ENCODE results near the gene MB.
"Not testable (repeated sequence)": the region's sequence is repeated elsewhere in the genome, so short reads cannot be mapped to it uniquely, and the experiment has no call there.

The MB gene

DNA sequence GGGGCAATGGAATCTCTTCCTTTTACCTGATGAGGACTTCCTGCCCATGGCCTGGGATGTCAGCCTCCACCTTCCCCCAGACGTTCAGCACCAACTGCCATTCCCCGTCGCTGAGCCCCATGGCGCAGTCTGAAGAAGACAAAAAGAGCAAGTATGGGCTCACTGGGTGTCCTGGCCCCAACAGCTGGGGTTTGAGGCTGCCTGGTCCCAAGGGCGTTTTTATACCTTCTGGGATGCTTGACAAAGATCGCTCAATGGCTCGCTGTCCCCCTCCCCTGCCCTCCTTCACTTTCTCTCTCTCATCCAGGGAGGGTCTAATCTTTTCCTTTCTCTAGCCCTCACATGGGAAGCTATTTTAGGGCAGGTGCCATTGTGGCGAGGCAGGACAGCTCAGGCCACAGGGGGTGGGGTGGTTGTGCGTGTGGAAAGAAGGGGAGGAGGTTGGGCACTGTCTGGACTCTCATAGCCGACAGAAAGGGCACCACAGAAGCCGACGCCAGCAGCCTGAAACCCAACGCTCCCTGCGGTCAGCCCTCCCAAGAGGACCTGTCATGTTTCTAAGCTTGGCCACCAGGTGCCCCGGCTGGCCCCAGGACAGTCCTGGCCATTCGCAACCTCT is at the start of gene MB:
Gene MB, minus strand, starts transcription at position 193 of the 619 bp plus-strand sequence. Its CDS starts 72 bp downstream, at position 121.
- DNase-seq: no peak

DNA sequence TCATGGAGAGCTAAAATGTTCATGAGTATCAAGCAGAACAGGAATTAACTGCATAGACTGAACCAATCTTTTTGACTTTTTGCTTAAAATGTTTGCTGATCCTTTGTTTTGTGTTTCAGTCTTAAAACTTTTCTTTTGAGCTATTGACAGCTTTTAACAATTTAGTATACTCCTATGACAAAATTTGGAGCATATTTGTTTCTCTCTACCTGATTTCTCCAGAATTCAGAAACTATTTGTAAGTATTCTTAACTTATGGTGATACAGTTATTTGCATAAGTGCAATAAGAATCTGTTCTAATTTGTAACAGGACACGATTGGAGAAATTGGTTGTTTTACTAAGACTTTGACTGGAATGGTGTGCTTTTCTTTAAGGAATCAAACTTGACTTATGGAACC is 49.6 kb upstream of the MB start:
- not testable (repeated sequence) for DNase-seq

DNA sequence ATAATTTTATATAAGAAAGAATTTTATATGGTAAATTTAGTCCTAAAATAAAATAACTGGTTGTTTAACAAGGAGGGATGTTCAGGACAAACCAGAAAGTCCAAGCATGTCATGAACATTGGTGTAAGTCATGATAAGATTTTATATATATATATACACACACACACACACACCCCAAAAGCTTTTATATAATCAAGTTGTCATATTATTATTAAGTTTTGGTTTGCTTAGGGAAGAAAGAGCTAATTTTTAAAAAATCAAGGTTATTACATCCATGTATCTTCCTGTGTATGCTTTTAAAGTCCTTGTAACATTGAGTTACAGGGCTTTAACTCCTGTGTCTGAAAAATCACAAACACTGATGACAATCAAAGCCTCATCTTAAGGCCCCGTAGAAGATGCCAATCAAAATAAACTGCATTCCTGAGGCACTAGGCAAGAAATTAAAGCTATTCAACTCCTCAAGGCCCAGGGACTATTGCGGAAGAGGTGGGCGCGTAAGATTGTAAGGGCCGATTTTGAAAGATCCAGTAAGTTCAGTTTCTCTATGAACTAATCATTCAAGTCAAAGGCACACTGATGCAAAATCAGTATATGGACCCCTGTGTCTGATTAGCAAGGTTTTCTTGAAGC is 47.9 kb upstream of the MB start:
- no peak for DNase-seq

DNA sequence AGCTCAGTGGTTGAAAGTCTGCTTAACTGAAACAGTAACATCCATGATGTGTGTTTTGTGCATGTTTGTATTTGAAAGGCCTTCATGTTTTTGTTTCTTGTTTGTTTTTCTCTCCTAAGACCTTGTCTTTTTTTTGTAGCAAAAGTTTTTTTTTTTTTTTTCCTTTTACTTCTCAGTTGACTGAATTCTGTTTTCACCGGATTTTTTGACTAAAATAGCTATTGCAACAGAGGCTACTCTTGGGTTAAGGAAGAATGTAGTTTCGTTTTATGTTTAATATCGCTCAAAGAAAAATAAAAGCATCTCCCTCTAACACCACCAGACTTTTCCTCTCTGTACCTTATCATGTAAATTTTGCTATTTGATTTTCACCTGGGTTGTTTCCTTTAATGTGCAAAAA is 46.2 kb upstream of the MB start:
- DNase-seq: no peak

DNA sequence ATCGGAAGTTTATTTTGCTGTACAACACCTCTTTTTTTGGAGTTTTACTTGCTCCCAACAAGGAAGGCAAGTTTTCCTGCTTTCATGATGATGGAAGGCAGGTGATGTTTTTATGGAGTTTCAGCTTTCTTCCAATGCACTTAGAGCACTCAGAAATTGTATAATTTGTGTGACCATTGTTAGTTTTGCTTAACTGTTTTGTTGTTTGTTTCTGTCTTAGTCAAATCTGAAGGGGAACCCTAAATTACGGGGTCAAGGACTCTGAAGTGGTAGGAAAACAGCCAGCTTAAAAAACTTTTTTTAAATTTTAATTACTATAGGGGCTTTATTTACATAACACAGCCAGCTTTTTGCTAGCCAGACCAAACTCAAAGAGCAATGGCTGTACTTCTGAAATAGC is 45.8 kb upstream of the MB start:
- DNase-seq: no peak

DNA sequence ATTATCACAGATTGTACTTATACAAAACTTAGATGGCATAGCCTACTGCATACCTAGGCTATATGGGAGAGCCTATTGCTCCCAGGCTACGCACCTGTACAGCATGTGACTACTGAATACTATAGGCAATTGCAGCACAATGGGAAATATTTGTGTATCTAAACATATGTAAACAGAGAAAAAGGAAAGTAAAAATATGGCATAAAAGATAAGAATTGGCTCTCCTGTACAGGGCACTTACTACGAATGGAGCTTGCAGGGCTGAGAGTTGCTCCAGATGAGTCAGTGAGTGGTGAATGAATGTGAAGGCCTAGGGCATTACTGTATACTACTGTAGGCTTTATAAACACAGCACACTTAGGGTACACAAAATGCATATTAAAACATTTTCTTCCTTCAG is 44.3 kb upstream of the MB start:
- DNase-seq: no peak

DNA sequence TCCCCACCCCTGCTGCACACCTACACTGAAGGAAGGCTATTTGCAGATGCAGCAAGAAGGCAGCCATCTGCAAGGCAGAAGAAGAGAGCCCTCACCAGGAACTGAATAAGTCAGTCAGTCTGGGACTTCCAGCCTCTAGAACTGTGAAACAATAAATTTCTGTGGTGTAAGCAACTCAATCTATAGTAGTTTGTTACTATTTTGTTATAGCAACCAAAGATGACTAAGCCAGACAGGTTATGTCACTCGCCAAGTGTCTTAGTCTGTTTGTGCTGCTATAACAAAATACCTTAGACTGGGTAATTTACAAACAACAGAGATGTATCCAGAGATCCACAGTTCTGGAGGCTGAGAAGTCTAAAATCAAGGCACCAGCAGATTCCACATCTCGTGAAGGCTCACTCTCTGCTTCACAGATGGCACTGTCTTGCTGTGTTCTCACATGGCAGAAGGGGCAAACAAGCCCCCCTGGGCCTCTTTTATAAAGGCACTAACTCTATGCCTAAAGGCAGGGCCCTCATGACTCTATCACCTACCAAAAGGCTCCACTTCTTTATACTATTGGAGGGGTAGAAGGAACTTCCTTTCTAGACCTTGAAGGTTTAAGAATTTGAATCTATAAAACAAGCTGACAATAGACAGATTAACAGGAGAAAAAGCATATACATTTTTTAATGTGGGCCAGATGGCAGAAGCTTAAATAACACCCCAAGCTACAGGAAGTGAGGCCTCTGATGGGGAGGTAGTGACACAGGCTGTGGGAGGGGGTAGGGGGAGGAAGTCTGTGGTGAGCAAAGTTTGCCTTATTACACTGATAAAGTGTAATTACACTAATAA is 43.4 kb upstream of the MB start:
- DNase-seq: no peak

DNA sequence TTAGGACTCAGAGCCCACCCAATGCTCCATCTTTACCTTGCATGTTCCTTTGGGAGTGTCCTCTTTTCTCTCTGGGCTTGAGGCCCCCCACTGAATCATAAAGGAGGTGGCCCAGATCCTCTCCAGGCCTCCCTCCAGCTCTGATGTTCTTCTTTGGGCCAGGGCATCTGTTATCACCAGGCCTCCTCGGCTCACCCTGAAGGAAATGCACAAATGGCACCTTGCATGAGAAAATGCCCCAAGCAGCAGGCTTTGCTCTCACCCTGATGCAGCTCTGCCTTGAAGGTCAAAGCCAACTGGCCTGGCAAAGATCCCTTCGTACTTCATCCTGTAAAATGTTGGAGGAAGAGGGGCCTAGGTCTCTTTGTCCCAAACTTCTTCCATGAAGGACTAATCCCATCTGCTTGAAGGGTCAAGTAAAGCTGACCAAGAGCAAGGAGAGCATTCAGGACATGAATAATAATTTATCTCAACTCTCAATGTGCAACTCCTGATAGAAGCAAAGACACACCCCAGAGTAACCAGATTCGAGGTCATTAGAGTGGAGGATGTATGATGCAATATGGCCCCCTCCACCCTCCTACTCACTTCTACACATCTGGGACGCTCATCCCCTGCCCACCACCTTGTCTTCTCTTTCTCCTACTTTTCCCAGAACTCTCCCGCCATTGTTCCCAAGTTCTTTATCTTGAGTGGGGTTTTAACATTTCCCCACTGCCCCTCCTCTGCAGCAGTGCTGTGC is 40.6 kb upstream of the MB start:
- no peak for DNase-seq

DNA sequence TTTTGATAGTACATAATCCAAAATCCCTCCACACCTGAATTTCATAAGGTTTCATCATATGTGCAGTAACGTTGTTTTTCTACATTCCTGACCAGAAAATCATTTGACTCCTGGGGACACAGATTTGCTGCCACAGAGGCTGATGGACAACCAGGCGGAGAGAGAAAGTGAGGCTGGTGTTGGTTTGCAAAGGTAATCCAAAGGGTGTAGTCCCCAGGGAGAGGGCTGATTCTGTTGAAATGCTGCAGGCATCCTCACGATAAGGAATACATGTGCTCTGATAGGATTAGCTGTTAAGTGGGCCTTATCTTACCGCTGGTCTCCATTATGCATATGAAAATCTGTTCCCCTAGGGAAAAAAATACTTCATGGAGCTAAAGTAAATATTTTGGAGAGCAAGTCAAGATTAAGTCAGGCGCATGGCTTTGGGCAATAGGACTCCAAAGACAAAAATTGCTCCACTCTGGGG is 39.2 kb upstream of the MB start:
- no peak for DNase-seq

DNA sequence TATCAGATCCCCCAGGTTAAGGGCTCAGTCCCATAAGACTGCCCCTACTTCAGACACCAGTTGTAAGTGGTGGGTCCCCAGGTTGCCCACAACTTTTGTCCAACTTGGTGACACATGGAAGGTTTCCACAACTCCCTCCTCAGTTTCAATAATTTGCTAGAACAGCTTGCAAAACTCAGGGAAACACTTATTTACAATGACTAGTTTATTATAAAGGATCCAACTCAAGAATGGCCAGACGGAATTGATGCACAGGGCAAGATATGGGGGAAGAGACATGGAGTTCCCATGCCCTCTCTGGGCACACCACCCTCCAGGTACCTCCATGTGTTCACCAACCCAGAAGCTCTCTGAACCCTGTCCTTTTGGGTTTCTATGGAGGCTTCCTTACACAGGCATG is 36.7 kb upstream of the MB start:
- no peak for DNase-seq

DNA sequence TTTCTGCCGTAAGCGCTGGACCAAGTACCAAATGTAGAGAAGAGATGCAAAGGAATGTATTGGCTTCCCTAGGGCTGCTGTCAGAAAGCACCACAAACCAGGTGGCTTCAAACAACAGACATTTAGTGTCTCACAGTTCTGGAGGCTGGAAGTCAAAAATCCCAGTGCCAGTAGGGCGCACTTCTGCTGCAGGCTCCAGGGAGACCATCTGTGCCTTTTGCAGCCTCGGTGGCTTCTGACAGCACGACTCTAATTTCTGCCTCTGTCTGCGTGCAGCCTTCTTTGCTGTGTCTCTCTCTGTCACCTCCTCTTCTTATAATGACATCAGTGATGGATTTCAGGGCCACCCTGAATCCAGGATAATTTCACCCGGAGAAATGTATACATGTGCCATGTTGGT is 34.0 kb upstream of the MB start:
- no peak for DNase-seq

DNA sequence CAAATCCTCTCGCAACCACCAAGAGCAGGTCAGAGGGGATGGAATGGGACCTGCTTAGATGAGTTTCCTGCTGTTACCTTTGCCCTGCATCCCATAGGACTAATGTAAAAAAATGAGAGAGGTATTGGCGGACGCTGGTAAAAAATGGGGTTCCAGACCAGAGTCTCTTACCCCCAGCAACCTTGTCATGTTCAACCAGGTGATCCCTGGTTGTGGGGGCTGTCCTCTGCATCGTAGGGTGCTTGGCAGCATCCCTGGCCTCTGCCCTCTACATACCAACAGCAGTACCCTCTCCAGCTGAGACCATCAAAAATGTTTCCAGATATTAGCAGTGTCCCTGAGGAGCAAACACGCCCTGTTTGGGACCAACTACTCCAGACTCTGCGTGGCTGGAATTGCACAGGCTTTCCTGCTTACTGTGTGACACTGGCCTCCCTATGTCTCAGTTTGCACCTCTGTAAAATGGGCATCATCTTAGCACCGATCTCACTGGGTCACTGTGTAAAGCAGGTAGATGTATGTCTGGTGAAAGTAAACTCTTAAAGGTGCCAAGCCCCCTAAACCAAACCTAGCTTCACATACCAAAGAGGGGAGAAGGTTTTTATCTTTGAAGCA is 32.6 kb upstream of the MB start:
- no peak for DNase-seq

DNA sequence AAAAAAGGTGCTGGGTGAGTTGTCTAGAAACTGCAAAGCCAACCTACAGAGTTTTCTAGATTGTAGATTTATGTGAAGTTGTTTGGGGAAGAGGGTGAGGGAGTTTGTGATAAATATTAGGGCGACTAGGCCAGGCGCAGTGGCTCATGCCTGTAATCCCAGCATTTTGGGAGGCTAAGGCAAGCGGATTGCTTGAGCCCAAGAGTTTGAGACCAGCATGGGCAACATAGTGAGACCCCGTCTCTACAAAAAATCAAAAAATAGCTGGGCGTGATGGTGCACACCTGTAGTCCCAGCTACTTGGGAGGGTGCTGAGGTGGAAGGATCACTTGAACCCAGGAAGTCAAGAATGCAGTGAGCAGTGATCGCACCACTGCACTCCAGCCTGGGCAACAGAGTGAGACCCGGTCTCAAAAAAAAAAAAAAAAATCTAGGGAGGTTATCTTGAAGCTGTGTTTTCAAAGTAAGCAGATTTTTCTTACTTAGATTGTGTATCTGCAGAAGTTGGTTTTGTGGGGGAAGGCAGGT is 32.0 kb upstream of the MB start:
- no peak for DNase-seq

DNA sequence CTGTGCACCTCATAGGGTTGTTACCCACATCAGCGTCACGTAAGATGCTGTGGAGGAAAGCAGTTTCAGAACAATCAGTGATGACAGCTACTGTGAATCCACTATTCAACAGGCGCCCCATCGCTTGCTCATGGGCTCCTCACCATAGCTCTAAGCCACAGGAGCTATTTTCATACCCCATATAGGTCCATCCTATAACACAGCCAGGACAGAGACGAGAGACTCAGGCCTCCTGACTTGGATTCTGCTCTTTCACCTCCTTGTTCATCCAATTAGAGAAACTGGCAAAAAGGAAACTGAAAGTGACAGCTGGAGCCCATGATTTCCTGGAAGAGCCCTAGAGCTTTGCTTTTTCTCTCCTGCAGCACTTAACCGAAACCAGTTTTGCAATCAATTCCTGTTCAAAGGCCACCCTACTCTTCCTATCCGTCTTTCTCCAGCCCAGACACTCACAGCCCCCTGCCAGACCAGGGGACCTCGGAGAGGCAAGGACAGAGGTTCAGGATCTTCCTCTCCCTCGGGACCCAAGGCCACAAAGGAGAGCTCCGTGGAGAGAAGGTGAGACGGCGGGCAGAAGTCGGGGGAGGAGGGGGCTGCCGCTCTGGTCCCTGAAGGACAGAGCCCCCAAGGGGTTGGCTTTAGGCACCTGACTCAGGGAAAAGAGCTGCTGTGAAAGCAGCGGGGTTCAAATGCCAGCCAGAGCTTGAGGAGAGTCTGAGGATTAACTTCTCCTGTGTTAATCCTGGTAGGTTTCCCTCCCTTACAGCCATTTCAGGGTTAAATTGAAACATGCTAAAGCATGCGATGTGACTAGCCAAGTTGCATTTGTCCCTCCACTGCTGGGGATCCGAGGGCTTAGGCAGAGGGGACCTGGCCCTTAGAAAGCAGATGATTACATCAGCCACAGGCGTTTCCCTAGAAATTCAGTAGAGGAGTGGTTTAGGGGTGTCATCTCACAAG is 31.2 kb upstream of the MB start, which contains the start of gene APOL6:
Gene APOL6, plus strand, starts transcription at position 381 of the 960 bp plus-strand sequence. CDS start 7,980 bp downstream, outside the sequence.
- DNase-seq: no peak

DNA sequence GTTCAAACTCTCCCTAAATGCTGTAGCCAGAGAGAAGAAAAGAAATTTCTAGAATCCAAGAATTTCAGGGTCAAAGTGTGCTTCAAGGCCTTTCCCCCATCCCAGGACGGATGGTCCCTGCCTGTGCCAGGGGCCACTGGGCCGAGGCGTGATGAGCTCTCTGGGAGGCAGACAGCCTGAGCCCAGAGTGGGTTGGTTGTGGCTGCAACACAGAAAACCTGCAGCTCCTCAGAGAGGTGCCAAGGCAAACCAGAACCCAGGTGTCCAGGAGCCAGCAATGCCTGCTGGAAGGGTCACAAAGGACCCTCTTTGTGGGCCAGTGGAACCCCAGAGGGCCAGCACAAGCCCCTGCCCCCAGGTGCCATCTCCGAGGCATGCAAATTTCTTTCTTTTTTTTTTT is 28.5 kb upstream of the MB start:
- DNase-seq: no peak

DNA sequence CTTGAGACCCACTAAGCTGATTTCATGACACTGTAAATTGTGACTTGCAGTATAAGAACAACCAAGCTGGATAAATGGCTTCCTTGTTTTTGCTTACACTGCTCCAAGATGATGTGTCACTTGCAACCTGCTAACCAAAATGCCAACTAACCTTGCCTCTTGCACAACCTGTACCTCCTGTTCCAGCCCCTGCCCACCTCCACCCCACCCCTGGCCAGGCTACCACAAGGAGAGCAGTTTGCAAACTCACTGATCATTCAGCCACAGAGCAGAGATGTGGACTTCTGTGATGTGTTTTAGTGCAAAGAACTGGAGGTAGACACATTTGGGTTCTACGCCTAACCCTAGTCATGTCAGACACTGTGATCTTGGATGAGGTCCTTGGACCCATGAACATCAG is 26.9 kb upstream of the MB start:
- DNase-seq: no peak

DNA sequence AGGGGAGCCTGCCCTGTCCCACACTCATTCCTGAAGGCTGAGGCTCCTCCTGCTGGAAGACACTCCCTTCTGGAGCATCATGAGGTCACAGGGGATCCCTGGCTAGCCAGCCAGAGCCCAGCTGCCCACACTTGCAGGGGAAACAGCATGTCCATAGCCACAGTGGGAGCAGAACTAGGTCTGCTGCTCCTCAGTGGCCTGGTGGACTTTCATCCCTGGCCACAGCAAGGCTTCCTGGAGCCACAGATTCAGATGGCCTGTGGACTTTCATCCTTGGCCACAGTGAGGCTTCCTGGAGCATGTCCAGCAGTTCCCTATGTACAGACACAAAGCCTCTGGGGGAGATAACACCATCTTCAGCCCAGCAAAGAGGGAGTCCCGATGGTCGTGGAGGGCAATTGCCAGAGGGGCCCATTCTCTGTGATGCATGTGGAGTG is 25.2 kb upstream of the MB start:
- DNase-seq: no peak

DNA sequence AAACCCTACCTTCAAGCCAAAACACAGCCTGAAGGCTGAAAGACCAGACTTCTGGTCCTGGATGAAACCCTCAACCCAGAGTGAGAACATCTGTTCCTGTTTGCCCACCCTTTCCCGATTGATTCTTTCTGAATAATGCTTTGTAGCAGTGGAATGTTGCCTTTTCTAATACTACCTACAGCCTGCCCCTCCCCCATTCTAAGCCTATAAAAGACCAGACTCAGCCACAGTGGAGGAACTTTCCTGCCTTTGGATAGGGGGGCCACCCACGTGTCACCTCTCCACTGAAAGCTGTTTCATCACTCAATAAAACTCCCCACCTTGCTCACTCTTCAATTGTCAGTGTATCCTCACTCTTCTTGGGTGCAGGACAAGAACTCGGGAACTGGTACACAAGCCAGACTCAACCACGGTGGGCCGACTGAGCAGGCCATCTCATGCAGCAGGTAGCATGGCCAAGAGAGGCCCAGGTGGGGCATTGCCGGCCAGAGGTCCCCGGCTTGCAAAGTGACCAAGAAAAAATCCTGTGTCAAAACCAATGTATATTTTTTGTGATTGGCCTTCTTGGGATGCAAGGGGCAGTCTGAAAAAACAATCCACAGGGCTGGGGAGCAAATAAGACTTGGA is 24.5 kb upstream of the MB start:
- DNase-seq: no peak

DNA sequence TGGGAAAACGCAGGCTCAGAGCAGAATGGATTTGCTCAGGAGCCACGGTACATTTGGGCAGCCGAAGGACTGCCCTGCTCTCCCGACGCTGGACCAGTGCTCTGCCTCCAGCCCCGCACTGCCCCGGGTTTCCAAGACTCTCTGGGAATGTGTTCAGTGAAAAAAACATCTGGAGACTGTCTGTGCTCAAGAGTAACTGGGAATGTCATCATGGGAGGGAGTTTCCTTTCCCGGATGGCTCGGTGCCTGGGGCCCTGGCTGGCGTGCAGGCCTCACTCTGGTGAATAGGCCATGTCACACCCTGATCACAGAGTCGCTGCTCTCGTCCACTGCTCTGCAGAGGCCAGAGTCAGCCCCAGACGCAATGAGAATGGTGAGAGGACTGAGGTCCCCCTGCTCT is 21.3 kb upstream of the MB start:
- DNase-seq: no peak

DNA sequence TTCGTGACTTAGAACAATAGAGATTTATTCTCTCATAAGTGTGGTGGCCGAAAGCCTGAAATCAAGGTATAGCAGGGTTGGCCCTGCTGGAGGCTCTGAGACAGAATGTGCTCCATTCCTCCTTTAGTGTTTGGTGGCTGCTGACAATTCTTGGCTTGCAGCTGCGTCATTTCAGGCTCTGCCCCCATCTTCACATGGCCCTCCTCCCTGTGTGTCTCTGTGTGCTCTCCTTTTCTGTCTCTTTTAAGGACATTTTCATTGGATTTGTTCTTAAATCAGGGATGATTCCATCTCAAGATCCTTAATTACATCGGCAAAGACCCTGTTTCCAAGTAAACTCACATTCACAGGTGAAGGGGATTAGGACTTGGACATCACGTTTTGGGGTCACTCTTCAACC is 20.9 kb upstream of the MB start:
- no peak for DNase-seq

DNA sequence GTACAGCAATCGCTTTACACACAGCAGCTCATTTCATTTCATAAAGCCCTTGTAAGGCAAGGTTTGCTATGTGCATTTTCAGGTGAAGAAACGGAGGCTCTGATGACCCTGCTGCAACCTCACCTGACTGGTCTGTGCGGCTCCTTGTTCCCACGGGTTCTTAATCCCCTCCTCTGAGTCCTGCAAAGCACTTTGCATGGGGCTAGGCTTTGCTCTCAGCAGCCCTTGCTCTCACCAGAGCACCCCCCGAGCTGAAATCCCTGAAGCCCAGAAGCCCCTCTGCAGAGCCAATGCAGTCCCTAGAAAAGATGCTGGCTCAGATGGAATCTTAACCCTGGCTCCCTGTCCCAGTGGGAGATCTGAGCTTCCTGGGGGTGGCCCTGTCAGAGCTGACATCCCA is 20.1 kb upstream of the MB start:
- no peak for DNase-seq
